Esophagus squamous epithelium (tissue), 5 donors: ENCODE results near the gene TWIST2. TPM values are rescaled to one million over a fixed set of nuclear protein-coding genes. Genes with fewer than 3 reads are reported as not detected.

Experiments used
- DNase-seq: peaks from one replicate; lab custom pipeline; 2025; lab: John Stamatoyannopoulos, UW
- H3K27ac ChIP-seq, 4 donors: fragments of 200-600 bp; sonication (generic); one replicate each; pipeline ENCODE4 v1.5.1; 2016 to 2019; ENCODE audit warnings: mild to moderate bottlenecking in 1 of 4
- H3K27me3 ChIP-seq, 4 donors: fragments of 200-600 bp; sonication (generic); 1 replicate in 3 of 4; 2 replicates in 1 of 4; pipeline versions ENCODE4 v1.5.1 to v1.6.0; 2017 to 2021; ENCODE audit warnings: antibody characterized with exemption in 1 of 4
- H3K36me3 ChIP-seq, 3 donors: fragments of 200-600 bp; sonication (generic); one replicate each; pipeline ENCODE4 v1.5.1; 2016 to 2019
- H3K4me1 ChIP-seq, 3 donors: fragments of 200-600 bp; sonication (generic); one replicate each; pipeline ENCODE4 v1.5.1; 2017 to 2019
- H3K4me3 ChIP-seq, 4 donors: fragments of 200-600 bp; sonication (generic); 1 replicate in 3 of 4; 2 replicates in 1 of 4; pipeline ENCODE4 v1.5.1; 2016 to 2019; ENCODE audit warnings: mild to moderate bottlenecking in 2 of 4, moderate library complexity in 1 of 4
- H3K9me3 ChIP-seq, 3 donors: fragments of 200-600 bp; sonication (generic); one replicate each; pipeline ENCODE4 v1.5.1; 2016 to 2019
- CTCF ChIP-seq, 6 experiments: fragments of 450-650 bp in 4 of 6; fragments of 200-600 bp in 2 of 6; sonication (generic) in 2 of 6; IDR thresholded peaks; one replicate each; pipeline ENCODE4 v1.5.1; 2016 to 2019; ENCODE audit warnings: antibody characterized with exemption in 6 of 6, mild to moderate bottlenecking in 4 of 6, moderate library complexity in 4 of 6
- POLR2A ChIP-seq, 4 donors: fragments of 450-650 bp; IDR thresholded peaks; one replicate each; pipeline ENCODE4 v1.6.1; 2017; ENCODE audit warnings: antibody characterized with exemption in 4 of 4, mild to moderate bottlenecking in 4 of 4, moderate library complexity in 3 of 4
- WGBS, 2 donors: methylation state at CpG; one replicate each; pipeline ENCODE4 v1.1.5; 2018; 5-methylcytosine and 5-hydroxymethylcytosine counted together
- intact Hi-C: fragments of 100-400 bp; cut with DNase I; formaldehyde crosslinking; loops from one replicate; pipeline ENCODE4 v1.15.0; 2022
- total RNA-seq, 4 donors: library from RNA; depleted of rRNA; stranded (reverse); fragments of >200 nt; gene quantifications; one replicate each; pipeline ENCODE4 v1.1.0, GENCODE V29; 2016
- donor health status: DM: yes; HTN: yes; CAD: no.

TWIST2 gene
- total RNA-seq, 4 donors from 2014 or later: 3.1 to 33.0 (median 4.9) TPM

- Histone ChIP-seq H3K4me3 (no peak overlapping the region), H3K27ac (no peak overlapping the region), H3K4me1 (no peaks in the 10 kb centered on the region), H3K27me3 (peaks cover 0 to 12% (median 0%) of the 10 kb centered on the region in 4 donors), H3K9me3 (no peaks in the 10 kb centered on the region), H3K36me3 (no peaks in the 10 kb centered on the region)
- no peak for DNase-seq
- intact Hi-C loops: no loop called here
- WGBS, 2 donors: 61 to 73% methylated on average over 10 to 11 of the region's 14 CpGs
- TF ChIP-seq CTCF (IDR thresholded peaks at IDR 0.05): no peak
- TF ChIP-seq POLR2A (IDR thresholded peaks at IDR 0.05): no peak
These were observed 69.1 kb downstream of the TWIST2 start for GRCh38 chr2:238916875-238917590.

- peaks cover 0 to 28% (median 0%) of the 10 kb centered on the region in 4 donors for H3K27me3 ChIP-seq
- intact Hi-C loops: no loop called here
- TF ChIP-seq POLR2A (IDR thresholded peaks at IDR 0.05) (no peak), CTCF (IDR thresholded peaks at IDR 0.05) (no peak)
- 71 to 76% methylated on average over 8 to 11 of the region's 11 CpGs for WGBS, 2 donors
- no peak overlapping the region for H3K27ac ChIP-seq
- no peak overlapping the region for H3K4me3 ChIP-seq
- DNase-seq: no peak
- H3K36me3 ChIP-seq: no peaks in the 10 kb centered on the region
- no peaks in the 10 kb centered on the region for H3K4me1 ChIP-seq
- H3K9me3 ChIP-seq: no peaks in the 10 kb centered on the region
These were observed 71.4 kb downstream of the TWIST2 start for GRCh38 chr2:238919307-238919706.

- intact Hi-C loops: no loop called here
- Histone ChIP-seq H3K27ac (no peak overlapping the region), H3K9me3 (no peaks in the 10 kb centered on the region), H3K4me1 (no peaks in the 10 kb centered on the region), H3K36me3 (no peaks in the 10 kb centered on the region), H3K4me3 (no peak overlapping the region), H3K27me3 (peaks cover 0 to 35% (median 0%) of the 10 kb centered on the region in 4 donors)
- no peak for TF ChIP-seq POLR2A (IDR thresholded peaks at IDR 0.05)
- TF ChIP-seq CTCF (IDR thresholded peaks at IDR 0.05): no peak
- DNase-seq: no peak
- 57 to 83% methylated on average over 3 of the region's 3 CpGs for WGBS, 2 donors
These were observed 72.2 kb downstream of the TWIST2 start for GRCh38 chr2:238920053-238920452.

- H3K4me1 ChIP-seq: no peaks in the 10 kb centered on the region
- H3K27me3 ChIP-seq: peaks cover 0 to 40% (median 0%) of the 10 kb centered on the region in 4 donors
- H3K36me3 ChIP-seq: no peaks in the 10 kb centered on the region
- intact Hi-C loops: no loop called here
- H3K9me3 ChIP-seq: no peaks in the 10 kb centered on the region
- no peak for TF ChIP-seq CTCF (IDR thresholded peaks at IDR 0.05)
- no peak for TF ChIP-seq POLR2A (IDR thresholded peaks at IDR 0.05)
- 64 to 69% methylated on average over 3 to 4 of the region's 4 CpGs for WGBS, 2 donors
- H3K4me3 ChIP-seq: no peak overlapping the region
- DNase-seq: no peak
- H3K27ac ChIP-seq: no peak overlapping the region
These were observed 72.7 kb downstream of the TWIST2 start for GRCh38 chr2:238920601-238921001.

GRCh38 chr2:238921259-238921658, 73.4 kb downstream of the TWIST2 start:
- no peak overlapping the region for H3K27ac ChIP-seq
- no peak for DNase-seq
- H3K27me3 ChIP-seq: peaks cover 0 to 46% (median 0%) of the 10 kb centered on the region in 4 donors
- intact Hi-C loops: no loop called here
- H3K4me3 ChIP-seq: no peak overlapping the region
- WGBS, 2 donors: 66 to 80% methylated on average over 8 of the region's 8 CpGs
- H3K4me1 ChIP-seq: no peaks in the 10 kb centered on the region
- no peaks in the 10 kb centered on the region for H3K36me3 ChIP-seq
- H3K9me3 ChIP-seq: no peaks in the 10 kb centered on the region
- TF ChIP-seq POLR2A (IDR thresholded peaks at IDR 0.05) (no peak), CTCF (IDR thresholded peaks at IDR 0.05) (no peak)
